Keratinocyte (primary cell): ENCODE measurements around the gene NUDT13. TPM values are rescaled to one million over a fixed set of nuclear protein-coding genes. Genes with fewer than 3 reads are reported as not detected.

ENCODE experiments used
- DNase-seq: peaks from one replicate; pipeline ENCODE4 v3.0.0-alpha.2; 2011; ENCODE audit warnings: low read depth, missing footprints, low spot score
- FAIRE-seq: peaks from 2 replicates; lab custom pipeline; 2011; peaks lifted over from hg19 to GRCh38; lab: Jason Lieb, UNC
- H2AFZ ChIP-seq: 2 replicates; pipeline ENCODE4 v1.6.0; 2012; ENCODE audit warnings: low read length, control low read depth, inconsistent platforms; ENCODE audit not compliant: control insufficient read depth
- H3K27ac ChIP-seq: 2 replicates; pipeline ENCODE4 v1.5.1; 2011; ENCODE audit warnings: low read length; ENCODE audit not compliant: control insufficient read depth, insufficient read depth
- H3K27me3 ChIP-seq: 3 replicates; pipeline ENCODE4 v1.6.0; 2011; ENCODE audit warnings: low read length; ENCODE audit not compliant: control insufficient read depth, insufficient read depth; ENCODE audit errors: extremely low read depth
- H3K36me3 ChIP-seq, 2 experiments: 2 replicates in 1 of 2; 3 replicates in 1 of 2; pipeline ENCODE4 v1.5.1; 2011; ENCODE audit warnings: low read length in 2 of 2, mild to moderate bottlenecking in 1 of 2; ENCODE audit not compliant: control insufficient read depth in 2 of 2, insufficient read depth in 2 of 2; ENCODE audit errors: extremely low read depth in 1 of 2
- H3K4me1 ChIP-seq: 3 replicates; pipeline ENCODE4 v1.5.1; 2011; ENCODE audit warnings: low read length; ENCODE audit not compliant: control insufficient read depth, insufficient read depth; ENCODE audit errors: extremely low read depth
- H3K4me2 ChIP-seq: 3 replicates; pipeline ENCODE4 v1.6.0; 2011; ENCODE audit warnings: low read depth, low read length; ENCODE audit not compliant: control insufficient read depth, insufficient read depth; ENCODE audit errors: extremely low read depth
- H3K4me3 ChIP-seq, 3 experiments: fragments of 200-600 bp in 1 of 3; sonication (generic) in 1 of 3; 2 replicates in 2 of 3; 3 replicates in 1 of 3; pipeline ENCODE4 v1.5.1; 2011 to 2016; ENCODE audit warnings: low read length in 3 of 3, mild to moderate bottlenecking in 3 of 3, control low read depth in 2 of 3, inconsistent platforms in 1 of 3, low read depth in 1 of 3, mixed read lengths in 1 of 3, mixed run types in 1 of 3, moderate library complexity in 1 of 3; ENCODE audit not compliant: control insufficient read depth in 2 of 3, insufficient read depth in 2 of 3; ENCODE audit errors: extremely low read depth in 1 of 3
- H3K79me2 ChIP-seq: 2 replicates; pipeline ENCODE4 v1.6.0; 2012; ENCODE audit warnings: low read length; ENCODE audit not compliant: control insufficient read depth, insufficient read depth
- H3K9ac ChIP-seq: 3 replicates; pipeline ENCODE4 v1.6.0; 2011; ENCODE audit warnings: low read length; ENCODE audit not compliant: control insufficient read depth, insufficient read depth; ENCODE audit errors: extremely low read depth
- H3K9me1 ChIP-seq: 3 replicates; pipeline ENCODE4 v1.6.0; 2011; ENCODE audit warnings: low read length; ENCODE audit not compliant: control insufficient read depth, insufficient read depth; ENCODE audit errors: extremely low read depth
- H3K9me3 ChIP-seq: 2 replicates; pipeline ENCODE4 v1.5.1; 2012; ENCODE audit warnings: low read depth, low read length; ENCODE audit not compliant: control insufficient read depth
- H4K20me1 ChIP-seq: 3 replicates; pipeline ENCODE4 v1.6.0; 2011; ENCODE audit warnings: low read length; ENCODE audit not compliant: control insufficient read depth, insufficient read depth; ENCODE audit errors: extremely low read depth
- EZH2 ChIP-seq: IDR thresholded peaks from one replicate; pipeline ENCODE4 v1.6.1; 2012; ENCODE audit warnings: inconsistent platforms, mild to moderate bottlenecking, low read length, moderate library complexity
- dilution Hi-C: fragments of 300-500 bp; cut with MboI; formaldehyde crosslinking; loops from one replicate; pipeline ENCODE4 v1.7.0; 2020; ENCODE audit warnings: low sequenced_read_pairs; ENCODE audit not compliant: extremely low pct_ligation_motif_present
- polyA plus RNA-seq, 5 experiments: library from polyadenylated mRNA; depleted of rRNA in 3 of 5; stranded (reverse) in 3 of 5; stranded (forward) in 1 of 5; unstranded in 1 of 5; fragments of >200 nt; gene quantifications; 1 replicate in 1 of 5; 2 replicates in 3 of 5; 3 replicates in 1 of 5; pipeline versions ENCODE4 v1.2.1 to v1.2.3, GENCODE V29; 2011 to 2012; ENCODE audit warnings: missing spikeins in 2 of 5, low read depth in 1 of 5, low replicate concordance in 1 of 5
- TF ChIP-seq, protein P1 (sequence below), 3 experiments: IDR thresholded peaks in 1 of 3; conservative IDR thresholded peaks in 1 of 3; optimal IDR thresholded peaks in 1 of 3; 2 replicates in 2 of 3; 3 replicates in 1 of 3; pipeline versions ENCODE3 to v1.5.1; 2011; ENCODE audit warnings: low read length in 3 of 3, mild to moderate bottlenecking in 3 of 3, moderate library complexity in 2 of 3, control low read depth in 1 of 3, inconsistent platforms in 1 of 3; ENCODE audit not compliant: insufficient read depth in 2 of 3; ENCODE audit errors: extremely low read depth in 1 of 3

Gene NUDT13
- polyA plus RNA-seq, 1 donor (not counting 4 experiments of a cell fraction or from before 2014, with no cell fraction given), result 2.4 TPM

DNA sequence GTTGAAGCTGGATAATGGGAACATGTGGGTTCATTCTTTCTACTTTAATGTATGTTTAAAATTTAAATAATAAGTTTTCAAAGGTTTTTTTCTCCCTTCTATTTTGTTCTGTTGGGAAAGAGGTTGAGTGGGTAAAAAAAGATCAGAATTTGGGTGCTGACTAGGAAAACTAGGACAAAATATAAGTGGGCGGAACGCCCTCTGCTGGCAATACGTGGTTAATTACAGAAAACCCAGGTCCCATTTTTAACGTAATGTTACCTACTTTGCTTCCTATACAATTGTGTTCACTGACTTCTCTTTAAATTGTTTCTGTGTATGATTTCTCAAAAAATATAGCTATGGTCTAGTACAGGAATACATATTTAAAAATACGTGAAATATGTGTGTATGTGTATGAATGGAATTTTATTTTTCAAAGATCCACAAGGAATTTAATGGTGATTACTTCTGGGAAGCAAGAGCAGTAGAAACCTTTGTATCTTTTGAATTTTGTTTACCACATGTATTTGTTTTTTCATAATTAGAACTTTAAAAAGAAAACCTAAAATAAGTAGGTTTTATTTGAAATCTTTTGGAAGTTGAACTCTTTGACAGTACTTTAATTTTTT lies 48.9 kb downstream of the NUDT13 start:
- dilution Hi-C loops, result no loop called here
- Histone ChIP-seq H4K20me1 (no peaks in the 10 kb centered on the region), H3K27me3 (no peaks in the 10 kb centered on the region), H3K4me2 (no peak overlapping the region), H3K4me1 (no peaks in the 10 kb centered on the region), H3K36me3 (peaks cover 7 to 11% of the 10 kb centered on the region in 2 experiments), H3K27ac (no peak overlapping the region), H3K9ac (no peak overlapping the region), H3K4me3 (no peak overlapping the region), H3K9me3 (no peaks in the 10 kb centered on the region), H3K79me2 (peaks cover 33% of the 10 kb centered on the region), H3K9me1 (no peaks in the 10 kb centered on the region), H2AFZ (no peak overlapping the region)
- no peak for TF ChIP-seq EZH2
- TF ChIP-seq, protein P1, sequence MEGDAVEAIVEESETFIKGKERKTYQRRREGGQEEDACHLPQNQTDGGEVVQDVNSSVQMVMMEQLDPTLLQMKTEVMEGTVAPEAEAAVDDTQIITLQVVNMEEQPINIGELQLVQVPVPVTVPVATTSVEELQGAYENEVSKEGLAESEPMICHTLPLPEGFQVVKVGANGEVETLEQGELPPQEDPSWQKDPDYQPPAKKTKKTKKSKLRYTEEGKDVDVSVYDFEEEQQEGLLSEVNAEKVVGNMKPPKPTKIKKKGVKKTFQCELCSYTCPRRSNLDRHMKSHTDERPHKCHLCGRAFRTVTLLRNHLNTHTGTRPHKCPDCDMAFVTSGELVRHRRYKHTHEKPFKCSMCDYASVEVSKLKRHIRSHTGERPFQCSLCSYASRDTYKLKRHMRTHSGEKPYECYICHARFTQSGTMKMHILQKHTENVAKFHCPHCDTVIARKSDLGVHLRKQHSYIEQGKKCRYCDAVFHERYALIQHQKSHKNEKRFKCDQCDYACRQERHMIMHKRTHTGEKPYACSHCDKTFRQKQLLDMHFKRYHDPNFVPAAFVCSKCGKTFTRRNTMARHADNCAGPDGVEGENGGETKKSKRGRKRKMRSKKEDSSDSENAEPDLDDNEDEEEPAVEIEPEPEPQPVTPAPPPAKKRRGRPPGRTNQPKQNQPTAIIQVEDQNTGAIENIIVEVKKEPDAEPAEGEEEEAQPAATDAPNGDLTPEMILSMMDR (optimal IDR thresholded peaks at IDR 0.05 in 1 of 3, IDR thresholded peaks at IDR 0.05 in 1 of 3, conservative IDR thresholded peaks at IDR 0.05 in 1 of 3; ENCODE audit: extremely low read depth in 1 of 3, insufficient read depth in 2 of 3, low read length in 3 of 3), result peak; percentile 56 to 62 (median 58)
- no peak for DNase-seq
- no peak for FAIRE-seq

DNA sequence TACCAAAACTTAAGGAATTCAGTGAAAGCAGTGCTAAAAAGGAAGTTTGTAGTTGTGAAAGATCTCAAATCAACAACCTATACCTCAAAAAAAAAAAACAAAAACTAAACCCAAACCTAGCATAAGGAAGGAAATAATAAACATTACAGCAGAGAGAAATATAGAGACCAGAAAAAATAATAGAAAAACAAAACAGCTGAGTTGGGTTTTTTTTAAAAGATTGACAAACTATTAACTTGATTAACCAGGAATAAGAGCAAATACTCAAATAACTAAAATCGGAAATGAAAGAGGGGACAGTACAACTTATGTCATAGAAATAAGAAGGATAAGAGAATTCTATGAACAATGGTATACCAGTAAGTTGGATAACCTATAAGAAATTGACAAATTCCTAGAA lies 50.8 kb downstream of the NUDT13 start:
- Histone ChIP-seq H3K4me3 (no peak overlapping the region), H3K79me2 (peaks cover 44% of the 10 kb centered on the region), H3K9me3 (no peaks in the 10 kb centered on the region), H3K36me3 (peaks cover 6 to 11% of the 10 kb centered on the region in 2 experiments), H3K9ac (no peak overlapping the region), H3K4me1 (no peaks in the 10 kb centered on the region), H3K9me1 (no peaks in the 10 kb centered on the region), H3K27ac (no peak overlapping the region), H4K20me1 (no peaks in the 10 kb centered on the region), H3K27me3 (no peaks in the 10 kb centered on the region), H3K4me2 (no peak overlapping the region), H2AFZ (no peak overlapping the region)
- FAIRE-seq, result no peak
- DNase-seq, result no peak
- TF ChIP-seq EZH2, result no peak
- TF ChIP-seq, protein P1 (optimal IDR thresholded peaks at IDR 0.05 in 1 of 3, IDR thresholded peaks at IDR 0.05 in 1 of 3, conservative IDR thresholded peaks at IDR 0.05 in 1 of 3; ENCODE audit: extremely low read depth in 1 of 3, insufficient read depth in 2 of 3, low read length in 3 of 3), result no peak
- dilution Hi-C loops, result no loop called here
